Measurements from ENCODE around the gene MTMR4.

DNA sequence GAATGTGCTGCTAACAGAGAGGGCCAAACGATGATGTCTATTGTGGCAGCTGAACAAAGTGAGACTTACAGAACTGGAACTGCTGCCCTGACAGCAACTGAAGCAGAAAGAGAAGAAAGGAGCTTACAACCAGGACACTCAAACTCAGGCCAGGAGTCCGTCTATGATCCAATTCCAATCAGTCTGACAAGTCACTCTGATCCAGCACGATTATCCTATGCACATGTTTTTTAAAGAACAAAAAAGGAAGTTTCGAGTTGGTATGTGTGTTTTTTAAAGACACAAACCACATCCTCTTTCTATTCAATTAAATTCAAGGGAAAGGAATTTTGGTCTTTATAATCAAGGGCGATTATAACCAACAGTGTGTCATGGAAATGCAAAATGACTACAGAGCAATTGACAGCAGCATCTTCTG, 42.4 kb upstream of the MTMR4 start:
- TF ChIP-seq, protein P1, sequence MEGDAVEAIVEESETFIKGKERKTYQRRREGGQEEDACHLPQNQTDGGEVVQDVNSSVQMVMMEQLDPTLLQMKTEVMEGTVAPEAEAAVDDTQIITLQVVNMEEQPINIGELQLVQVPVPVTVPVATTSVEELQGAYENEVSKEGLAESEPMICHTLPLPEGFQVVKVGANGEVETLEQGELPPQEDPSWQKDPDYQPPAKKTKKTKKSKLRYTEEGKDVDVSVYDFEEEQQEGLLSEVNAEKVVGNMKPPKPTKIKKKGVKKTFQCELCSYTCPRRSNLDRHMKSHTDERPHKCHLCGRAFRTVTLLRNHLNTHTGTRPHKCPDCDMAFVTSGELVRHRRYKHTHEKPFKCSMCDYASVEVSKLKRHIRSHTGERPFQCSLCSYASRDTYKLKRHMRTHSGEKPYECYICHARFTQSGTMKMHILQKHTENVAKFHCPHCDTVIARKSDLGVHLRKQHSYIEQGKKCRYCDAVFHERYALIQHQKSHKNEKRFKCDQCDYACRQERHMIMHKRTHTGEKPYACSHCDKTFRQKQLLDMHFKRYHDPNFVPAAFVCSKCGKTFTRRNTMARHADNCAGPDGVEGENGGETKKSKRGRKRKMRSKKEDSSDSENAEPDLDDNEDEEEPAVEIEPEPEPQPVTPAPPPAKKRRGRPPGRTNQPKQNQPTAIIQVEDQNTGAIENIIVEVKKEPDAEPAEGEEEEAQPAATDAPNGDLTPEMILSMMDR (IDR thresholded peaks at IDR 0.05 in 8 of 11, conservative IDR thresholded peaks at IDR 0.05 in 3 of 11), result no peak
- no peak for TF ChIP-seq POLR2AphosphoS5 (IDR thresholded peaks at IDR 0.05)

Measured in spleen (tissue), 7 donors.